Measurements from ENCODE around the gene SRC. TPM values are rescaled to one million over a fixed set of nuclear protein-coding genes. Genes with fewer than 3 reads are reported as not detected.

Gene SRC
- polyA plus RNA-seq, 1 donor (not counting 4 experiments of a cell fraction or from before 2014, with no cell fraction given): 22.8 TPM

- Histone ChIP-seq H3K27me3 (ENCODE audit: control insufficient read depth, extremely low read depth, insufficient read depth, low read length) (no peaks in the 10 kb centered on the region), H2AFZ (ENCODE audit: control insufficient read depth, low read length) (no peak overlapping the region), H3K4me1 (ENCODE audit: control insufficient read depth, extremely low read depth, insufficient read depth, low read length) (peaks cover 22% of the 10 kb centered on the region), H3K79me2 (ENCODE audit: control insufficient read depth, insufficient read depth, low read length) (peaks cover 91% of the 10 kb centered on the region), H4K20me1 (ENCODE audit: control insufficient read depth, extremely low read depth, insufficient read depth, low read length) (peaks cover 8% of the 10 kb centered on the region), H3K9ac (ENCODE audit: control insufficient read depth, extremely low read depth, insufficient read depth, low read length) (no peak overlapping the region), H3K4me2 (ENCODE audit: control insufficient read depth, extremely low read depth, insufficient read depth, low read depth, low read length) (no peak overlapping the region), H3K9me1 (ENCODE audit: control insufficient read depth, extremely low read depth, insufficient read depth, low read length) (peaks cover 7% of the 10 kb centered on the region), H3K4me3 (ENCODE audit: control insufficient read depth in 2 of 3, extremely low read depth in 1 of 3, insufficient read depth in 2 of 3, low read depth in 1 of 3, low read length in 3 of 3) (no peak overlapping the region), H3K27ac (ENCODE audit: control insufficient read depth, insufficient read depth, low read length) (no peak overlapping the region), H3K36me3 (ENCODE audit: control insufficient read depth in 2 of 2, extremely low read depth in 1 of 2, insufficient read depth in 2 of 2, low read length in 2 of 2) (peaks cover 12 to 41% of the 10 kb centered on the region in 2 experiments), H3K9me3 (ENCODE audit: control insufficient read depth, low read depth, low read length) (no peaks in the 10 kb centered on the region)
- TF ChIP-seq CTCF (optimal IDR thresholded peaks at IDR 0.05 in 1 of 3, IDR thresholded peaks at IDR 0.05 in 1 of 3, conservative IDR thresholded peaks at IDR 0.05 in 1 of 3; ENCODE audit: extremely low read depth in 1 of 3, insufficient read depth in 2 of 3, low read length in 3 of 3): no peak
- TF ChIP-seq EZH2 (IDR thresholded peaks at IDR 0.05; ENCODE audit: low read length): no peak
- DNase-seq (ENCODE audit: low read depth, low spot score): no peak
- dilution Hi-C loops (cut with MboI; ENCODE audit: extremely low pct_ligation_motif_present, low sequenced_read_pairs): no loop called here
- no peak for FAIRE-seq
These were observed 5.0 kb downstream of the SRC start for GRCh38 chr20:37350649-37351574.

- Histone ChIP-seq H3K27ac (ENCODE audit: control insufficient read depth, insufficient read depth, low read length) (no peak overlapping the region), H4K20me1 (ENCODE audit: control insufficient read depth, extremely low read depth, insufficient read depth, low read length) (peaks cover 8% of the 10 kb centered on the region), H3K9me3 (ENCODE audit: control insufficient read depth, low read depth, low read length) (no peaks in the 10 kb centered on the region), H3K9me1 (ENCODE audit: control insufficient read depth, extremely low read depth, insufficient read depth, low read length) (peaks cover 8% of the 10 kb centered on the region), H3K27me3 (ENCODE audit: control insufficient read depth, extremely low read depth, insufficient read depth, low read length) (no peaks in the 10 kb centered on the region), H2AFZ (ENCODE audit: control insufficient read depth, low read length) (no peak overlapping the region), H3K4me2 (ENCODE audit: control insufficient read depth, extremely low read depth, insufficient read depth, low read depth, low read length) (no peak overlapping the region), H3K79me2 (ENCODE audit: control insufficient read depth, insufficient read depth, low read length) (peaks cover 92% of the 10 kb centered on the region), H3K36me3 (ENCODE audit: control insufficient read depth in 2 of 2, extremely low read depth in 1 of 2, insufficient read depth in 2 of 2, low read length in 2 of 2) (peaks cover 12 to 41% of the 10 kb centered on the region in 2 experiments), H3K4me1 (ENCODE audit: control insufficient read depth, extremely low read depth, insufficient read depth, low read length) (peaks cover 30% of the 10 kb centered on the region), H3K9ac (ENCODE audit: control insufficient read depth, extremely low read depth, insufficient read depth, low read length) (no peak overlapping the region), H3K4me3 (ENCODE audit: control insufficient read depth in 2 of 3, extremely low read depth in 1 of 3, insufficient read depth in 2 of 3, low read depth in 1 of 3, low read length in 3 of 3) (no peak overlapping the region)
- FAIRE-seq (no peak), DNase-seq (ENCODE audit: low read depth, low spot score) (no peak)
- TF ChIP-seq EZH2 (IDR thresholded peaks at IDR 0.05; ENCODE audit: low read length) (no peak), CTCF (optimal IDR thresholded peaks at IDR 0.05 in 1 of 3, IDR thresholded peaks at IDR 0.05 in 1 of 3, conservative IDR thresholded peaks at IDR 0.05 in 1 of 3; ENCODE audit: extremely low read depth in 1 of 3, insufficient read depth in 2 of 3, low read length in 3 of 3) (no peak)
- dilution Hi-C loops (cut with MboI; ENCODE audit: extremely low pct_ligation_motif_present, low sequenced_read_pairs): no loop called here
These were observed 6.0 kb downstream of the SRC start for GRCh38 chr20:37351689-37352607.
